GM19468 (cell line): ENCODE measurements around the gene FUT7.

ENCODE experiments used
- ATAC-seq: cut with Tn5 transposase; IDR thresholded peaks from one replicate; pipeline ENCODE4 v1.9.1; 2021; ENCODE audit warnings: mild to moderate bottlenecking, moderate library complexity, moderate number of reproducible peaks; ENCODE audit not compliant: unreplicated experiment; ENCODE audit errors: extremely low read depth

FUT7 gene

DNA sequence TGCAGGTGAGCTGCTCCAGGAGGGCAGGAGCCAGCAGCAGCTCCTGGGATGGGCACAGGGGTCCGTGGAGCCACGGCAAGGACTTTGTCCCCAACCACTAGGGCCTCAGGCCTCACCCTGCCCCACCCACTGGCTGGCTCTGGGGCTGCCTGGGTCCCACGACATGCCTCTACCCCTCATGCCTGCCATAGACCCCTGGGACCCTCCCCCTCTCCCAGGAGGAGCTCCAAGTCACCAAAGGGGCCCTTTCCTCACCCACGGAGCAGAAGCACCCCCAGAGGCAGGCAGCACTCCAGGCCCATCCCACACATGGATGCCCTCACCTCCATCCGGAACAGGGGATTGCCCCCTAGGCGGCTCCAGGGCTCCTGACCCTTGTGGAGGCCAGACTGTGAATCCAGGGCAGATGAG is 10.3 kb downstream of the FUT7 start:
- no peak for ATAC-seq

DNA sequence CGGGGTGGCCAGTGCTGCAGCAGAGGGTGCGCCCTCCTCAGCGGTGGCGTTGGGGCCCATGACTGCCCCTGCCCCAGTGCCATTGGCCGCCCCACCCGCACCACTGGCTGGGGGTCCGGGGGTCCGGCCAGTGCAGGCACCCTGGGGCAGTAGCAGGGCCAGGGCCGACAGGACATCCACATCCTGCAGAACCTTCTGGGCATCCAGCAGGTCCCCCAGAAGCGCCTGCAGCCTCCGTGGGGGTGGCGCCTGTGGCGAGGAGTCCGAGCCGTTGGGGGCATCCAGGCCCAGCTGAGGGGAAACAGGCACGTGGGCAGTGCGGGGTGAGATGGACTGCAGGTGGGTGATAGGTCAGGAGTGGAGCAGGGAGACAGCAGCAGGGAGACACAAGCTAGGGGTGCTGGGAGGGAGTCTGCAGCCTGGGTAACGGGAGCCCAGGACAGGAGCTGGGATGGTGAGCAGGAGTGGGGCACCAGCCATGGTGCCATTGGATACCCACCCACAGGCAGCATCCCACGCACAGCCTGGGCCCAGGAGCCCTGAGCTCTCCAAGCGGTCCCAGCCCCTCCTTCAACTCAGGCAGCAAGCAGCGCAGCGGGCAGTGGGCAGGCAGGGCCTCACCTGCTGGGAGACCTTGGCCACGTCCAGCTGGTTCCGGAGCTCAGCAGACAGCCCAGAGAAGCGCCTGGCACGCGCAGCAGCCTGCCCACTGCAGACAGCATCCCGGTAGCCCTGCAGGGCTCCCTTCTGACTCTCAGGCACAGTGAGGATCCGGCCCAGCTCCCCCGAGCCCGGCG is 10.9 kb downstream of the FUT7 start:
- ATAC-seq = no peak

DNA sequence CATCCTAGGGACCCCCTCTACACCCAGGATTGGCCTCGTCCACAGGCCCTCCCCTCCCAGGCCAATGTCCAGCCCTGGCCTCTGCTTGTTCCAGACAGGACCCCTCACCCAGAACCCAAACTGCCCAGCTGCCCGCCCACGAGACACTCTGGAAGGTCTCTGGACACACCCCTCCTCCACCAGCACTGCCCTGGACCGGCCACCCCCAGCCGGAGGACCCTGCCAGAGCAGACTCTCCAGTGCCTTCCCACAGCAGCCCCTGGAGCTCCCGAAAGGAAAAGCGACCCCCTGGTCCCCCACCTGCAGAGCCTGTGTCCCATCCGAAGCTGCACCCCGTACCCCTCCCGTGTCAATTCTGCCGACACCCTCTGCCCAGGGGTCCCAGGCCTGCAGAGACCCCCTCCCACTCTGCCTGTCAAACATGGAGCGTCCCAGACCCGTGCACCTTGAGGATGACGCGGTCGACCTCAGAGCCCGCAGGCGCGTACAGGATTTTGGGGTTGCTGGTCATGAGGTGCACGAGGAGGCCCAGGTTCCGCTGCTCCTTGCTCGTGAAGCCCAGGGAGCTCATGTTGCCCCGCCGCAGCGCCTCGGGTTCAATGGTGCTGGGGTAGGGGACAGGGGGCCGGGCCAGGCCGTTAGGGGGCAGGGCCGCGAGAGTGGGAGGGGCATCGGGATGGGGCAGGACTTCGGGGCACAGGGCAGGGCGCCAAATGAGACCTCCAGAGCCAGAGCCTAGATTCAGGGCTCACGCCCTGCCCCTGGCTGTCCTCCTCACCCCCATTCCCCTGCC is 11.8 kb downstream of the FUT7 start:
- no peak for ATAC-seq

DNA sequence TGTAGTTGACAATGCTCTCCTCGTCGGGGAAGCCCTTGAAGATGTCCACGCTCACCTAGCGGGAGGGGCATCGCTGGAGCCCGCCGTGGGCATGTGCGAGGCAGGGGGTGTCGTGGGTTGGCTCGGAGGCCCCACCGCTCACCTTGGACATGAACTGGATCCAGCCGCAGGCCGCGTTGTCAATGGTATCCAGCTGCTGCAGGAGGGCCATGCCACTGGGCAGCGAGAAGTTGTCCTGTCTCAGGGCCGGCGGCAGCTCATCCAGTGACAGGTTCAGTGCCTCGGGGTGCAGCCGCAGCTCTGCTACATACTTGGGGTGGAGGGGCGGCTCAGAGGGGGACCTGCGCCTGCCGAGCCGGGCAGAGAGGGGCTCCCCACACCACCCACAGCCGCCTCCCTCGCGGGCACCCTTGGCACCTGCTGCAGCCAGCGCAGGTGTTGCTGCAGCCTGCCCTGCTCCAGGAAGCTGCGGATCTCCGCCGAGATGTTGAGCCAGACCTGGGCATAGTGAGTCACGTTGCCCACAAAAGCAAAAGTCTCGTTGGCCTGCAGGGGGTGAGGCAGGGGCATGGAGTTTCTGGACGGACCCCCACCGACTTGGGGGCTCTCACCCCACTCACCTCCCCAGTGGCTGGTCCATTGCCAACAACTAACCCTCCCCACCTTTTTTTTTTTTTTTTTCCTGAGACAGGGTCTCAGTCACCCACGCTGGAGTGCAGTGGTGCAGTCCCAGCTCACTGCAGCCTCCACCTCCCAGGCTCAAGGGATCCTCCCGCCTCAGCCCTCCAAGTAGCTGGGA is 12.9 kb downstream of the FUT7 start:
- no peak for ATAC-seq

DNA sequence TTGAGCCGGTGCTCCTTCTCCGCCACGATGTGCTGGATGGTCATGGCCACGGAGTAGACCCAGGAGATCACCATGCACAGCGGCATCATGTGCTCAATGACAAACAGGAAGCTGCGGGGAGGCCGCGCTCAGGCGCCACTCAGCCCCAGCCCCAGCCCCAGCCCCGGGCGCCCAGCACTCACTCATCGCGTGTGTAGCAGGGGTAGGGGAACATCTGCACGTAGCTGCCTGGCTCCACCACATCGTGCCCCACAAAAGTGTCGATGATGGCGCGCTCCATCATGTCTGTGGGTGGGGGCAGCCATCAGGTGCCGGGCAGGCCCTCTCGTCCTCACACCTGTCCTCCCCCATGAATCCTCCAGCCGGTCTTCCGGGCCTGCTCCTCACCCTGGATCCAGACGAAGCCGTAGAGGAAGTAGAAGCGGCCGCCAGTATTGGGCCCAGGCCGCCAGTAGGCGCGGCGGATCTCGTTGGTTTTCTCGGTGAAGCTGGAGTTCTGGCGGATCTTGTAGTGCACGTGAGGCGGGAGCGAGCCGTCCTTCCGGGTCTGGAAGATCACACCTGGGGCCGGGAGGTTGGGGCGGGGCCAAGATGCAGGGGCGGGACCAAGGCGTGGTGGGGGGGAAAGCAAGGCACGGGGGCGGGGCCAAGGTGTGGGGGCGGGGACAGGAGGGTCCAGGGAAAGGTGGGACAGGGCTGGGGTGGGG is 13.9 kb downstream of the FUT7 start:
- no peak for ATAC-seq

DNA sequence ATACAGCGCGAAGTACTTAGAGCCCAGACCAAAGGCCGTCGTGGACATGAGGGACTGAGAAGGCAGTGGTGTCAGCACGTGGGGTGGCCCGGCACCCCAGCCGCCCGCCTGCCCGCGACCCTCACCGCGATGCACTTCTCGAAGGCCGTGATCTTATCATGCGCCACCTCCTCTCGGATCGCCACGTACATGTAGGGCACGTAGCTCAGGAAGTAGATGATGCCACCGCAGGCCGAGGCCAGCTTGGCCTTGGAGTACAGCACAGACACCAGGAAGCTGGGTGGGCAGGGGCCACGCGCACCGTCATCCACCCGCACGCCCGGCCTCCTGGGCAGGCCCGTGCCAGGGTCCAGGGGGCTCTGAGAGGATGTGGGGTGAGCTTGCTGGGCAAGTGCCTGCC is 14.8 kb downstream of the FUT7 start:
- no peak for ATAC-seq

DNA sequence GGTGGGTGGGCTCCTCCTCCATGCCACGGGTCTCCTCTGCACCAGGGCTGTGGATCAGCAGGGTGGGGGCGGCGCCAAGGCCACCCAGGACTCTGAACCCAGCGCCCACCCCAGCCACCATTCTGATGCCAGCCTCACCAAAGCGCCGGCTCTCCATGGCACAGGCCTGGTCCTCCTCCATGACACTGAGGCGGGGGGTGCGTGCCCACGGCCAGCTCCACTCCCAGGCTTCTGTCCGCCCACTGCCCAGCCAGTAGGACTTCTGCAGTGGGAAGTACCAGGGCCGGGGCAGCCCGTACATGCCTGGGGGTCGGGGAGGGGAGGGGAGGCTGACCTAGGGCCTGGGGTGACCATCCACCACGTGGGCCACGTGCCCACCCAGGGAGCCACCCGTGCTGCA is 15.5 kb downstream of the FUT7 start:
- no peak for ATAC-seq

DNA sequence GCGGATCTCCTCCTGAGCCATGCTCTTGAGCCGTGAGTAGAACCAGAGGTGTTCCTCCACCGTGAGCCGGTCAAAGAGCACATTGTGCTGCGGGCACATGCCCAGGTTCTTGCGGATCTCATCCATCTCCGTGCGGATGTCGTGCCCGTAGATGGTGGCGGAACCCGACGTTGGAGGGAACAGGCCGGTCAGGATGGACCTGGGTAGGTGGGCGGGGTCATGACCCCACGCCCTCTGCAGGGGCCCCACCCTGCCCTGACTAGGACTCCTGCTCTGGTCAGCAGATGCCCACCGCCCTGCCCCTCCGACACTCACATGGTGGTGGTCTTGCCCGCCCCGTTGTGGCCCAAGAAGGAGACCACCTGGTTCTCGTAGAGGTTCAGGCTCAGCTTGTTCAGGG is 15.9 kb downstream of the FUT7 start:
- no peak for ATAC-seq

DNA sequence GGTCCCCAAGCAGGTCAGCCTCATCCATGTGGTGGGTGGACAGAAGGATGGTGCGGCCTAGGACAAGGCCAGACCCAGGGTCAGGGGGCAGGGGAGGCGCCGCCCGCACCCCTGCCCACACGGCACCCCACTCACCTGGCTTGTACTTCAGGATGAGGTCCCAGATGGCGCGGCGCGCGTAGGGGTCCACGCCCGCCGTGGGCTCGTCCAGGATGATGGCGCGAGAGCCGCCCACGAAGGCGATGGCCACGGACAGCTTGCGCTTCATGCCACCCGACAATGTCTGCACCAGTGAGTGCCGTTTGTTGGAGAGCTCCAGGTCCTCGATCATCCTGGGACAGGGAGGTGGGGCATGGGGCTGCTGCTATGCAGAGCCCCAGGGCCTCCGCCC is 16.4 kb downstream of the FUT7 start:
- no peak for ATAC-seq

DNA sequence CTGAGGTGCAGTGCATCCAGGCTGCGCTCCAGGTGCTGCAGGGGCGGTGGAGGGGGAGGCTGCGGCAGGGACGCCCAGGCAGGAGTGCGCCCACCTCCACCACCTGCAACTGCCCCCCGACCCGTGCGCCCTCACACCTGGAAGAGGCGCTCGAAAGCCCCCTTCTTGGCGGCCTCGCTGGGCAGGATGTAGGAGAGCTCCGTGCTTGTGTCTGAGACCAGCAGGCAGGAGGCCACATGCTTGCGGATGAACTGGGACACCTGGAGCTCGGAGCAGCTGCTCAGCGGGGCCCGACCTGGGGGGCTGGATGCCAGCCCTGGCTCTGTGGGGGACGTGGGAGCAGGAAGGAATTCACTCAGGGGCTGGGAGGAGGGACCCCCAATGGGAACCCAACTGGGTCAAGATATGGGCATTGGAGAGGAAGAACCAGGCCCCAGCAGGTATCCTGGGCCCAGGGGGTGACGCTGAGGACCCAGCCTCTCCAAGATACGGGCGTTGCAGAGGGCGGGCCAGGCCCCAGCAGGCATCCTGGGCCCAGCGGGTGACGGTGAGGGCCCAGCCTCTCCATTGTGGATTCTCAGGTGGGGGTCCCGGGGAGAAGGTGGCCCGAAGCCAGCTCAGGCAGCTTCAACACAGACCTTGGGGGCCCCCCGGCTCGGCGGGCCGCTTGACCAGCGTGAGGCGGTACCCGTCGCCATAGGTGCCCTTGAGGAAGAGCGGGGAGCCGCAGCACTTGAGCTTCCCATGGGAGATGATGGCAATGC is 16.9 kb downstream of the FUT7 start:
- ATAC-seq = no peak

DNA sequence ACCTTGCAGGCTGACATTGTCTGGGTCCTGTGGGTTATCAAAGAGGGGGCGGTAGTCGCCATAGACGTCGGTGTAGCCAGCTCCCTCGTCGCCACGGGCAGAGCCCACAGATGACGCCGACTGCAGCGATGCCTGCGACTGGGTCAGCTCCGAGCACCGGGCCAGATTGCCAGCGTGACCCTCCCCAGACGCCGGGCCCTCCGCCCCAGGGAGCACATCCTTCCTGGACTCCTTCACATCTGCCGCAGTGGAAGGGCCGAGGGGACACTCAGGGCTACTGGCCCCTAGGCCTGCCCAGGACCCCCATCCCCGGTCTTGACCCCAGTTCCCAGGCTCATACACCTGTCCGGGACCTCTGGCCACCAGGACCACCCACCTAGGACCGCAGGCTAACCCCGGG is 17.7 kb downstream of the FUT7 start:
- no peak for ATAC-seq

DNA sequence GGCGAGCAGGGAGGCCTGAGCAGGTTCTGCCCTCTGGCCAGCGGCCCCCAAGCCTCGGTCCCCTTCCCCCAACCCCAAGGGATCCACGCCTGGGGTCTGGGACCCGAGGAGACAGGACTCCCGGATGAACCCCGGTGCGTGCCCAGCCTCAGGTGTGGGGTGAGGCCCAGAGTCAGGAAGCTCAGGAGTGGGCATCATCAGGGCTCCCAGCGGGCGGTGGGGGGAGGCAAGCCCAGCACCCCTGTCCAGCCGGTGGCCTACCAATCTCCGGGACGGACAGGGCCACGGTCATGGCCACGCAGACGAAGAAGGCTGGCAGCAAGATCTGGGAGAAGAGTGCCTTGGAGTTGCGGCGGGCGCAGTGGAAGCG is 18.3 kb downstream of the FUT7 start:
- no peak for ATAC-seq

DNA sequence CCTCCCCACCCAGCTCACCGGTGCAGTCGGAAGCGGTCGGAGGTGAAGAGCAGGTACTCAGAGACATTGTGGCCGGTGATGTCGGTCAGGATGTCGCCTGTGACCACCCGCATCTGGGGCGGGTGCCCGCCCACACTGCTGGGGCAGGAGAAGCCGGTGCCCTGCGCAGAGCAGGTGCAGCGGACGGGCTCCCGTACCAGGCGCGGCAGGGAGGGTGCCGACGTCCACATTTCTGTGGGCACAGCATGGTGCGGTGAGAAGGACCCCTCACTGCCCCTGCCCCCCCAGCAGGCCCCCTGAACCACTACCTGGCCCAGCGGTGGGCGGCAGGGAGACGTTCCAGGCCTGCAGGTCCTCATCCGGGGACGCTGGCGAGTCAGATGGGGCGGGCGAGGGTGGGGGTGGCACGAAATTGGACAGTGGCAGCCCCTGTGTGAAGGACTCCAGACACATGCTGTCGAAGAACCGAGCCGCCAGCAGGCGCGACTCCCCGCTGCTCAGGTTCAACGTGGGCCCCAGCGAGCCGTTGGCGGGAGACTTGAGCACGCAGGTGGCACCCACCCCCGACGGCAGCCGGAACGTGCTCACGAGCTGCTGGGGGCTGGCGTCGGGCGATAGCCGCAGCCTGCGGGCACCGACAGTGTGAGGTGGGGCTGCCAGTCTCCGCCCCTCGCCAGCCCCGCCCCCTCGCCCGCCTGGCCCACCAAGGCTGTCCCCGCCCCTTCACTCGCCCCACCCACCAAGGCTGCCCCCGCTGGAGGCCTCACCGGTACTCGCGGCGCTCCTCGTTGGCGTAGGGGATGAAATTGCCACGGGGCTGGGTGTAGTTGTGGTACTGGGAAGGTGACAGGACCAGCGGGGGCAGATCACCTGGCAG is 19.0 kb downstream of the FUT7 start:
- ATAC-seq = no peak

DNA sequence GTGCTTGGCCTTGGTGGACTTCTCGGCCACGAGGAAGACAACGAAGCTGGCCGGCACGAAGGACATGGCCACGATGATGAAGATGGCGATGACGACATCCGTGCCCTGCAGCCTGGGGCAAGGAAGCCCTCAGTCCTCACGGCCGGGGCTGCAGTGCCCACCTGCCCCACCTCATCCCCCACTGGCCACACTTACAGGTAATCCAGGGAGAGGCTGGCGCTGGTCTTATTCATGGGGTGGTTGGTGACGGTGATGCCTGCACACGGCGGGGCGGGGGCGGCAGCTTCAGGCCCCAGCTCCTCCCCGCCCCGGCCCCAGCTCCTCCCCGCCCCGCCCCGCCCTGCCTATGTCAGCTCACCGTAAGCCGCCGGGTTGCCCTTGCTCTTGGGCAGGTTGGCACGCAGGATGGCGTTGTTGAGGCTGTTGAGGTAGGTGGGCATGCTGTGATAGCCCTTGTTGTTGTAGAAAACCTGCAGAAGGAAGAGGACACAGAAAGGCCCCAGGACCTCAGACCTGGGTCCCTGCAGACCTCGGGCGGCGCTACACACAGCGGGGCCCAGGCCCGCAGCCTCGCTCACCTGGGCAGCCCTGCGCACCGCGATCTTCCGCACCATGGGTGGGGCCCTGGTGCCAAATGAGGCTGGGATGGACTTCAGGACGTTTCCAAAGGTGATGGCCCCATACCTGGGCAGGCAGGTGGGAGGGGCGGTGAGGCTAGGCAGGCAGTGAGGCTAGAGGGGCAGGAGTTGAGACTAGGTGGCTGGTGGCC is 19.8 kb downstream of the FUT7 start:
- no peak for ATAC-seq

DNA sequence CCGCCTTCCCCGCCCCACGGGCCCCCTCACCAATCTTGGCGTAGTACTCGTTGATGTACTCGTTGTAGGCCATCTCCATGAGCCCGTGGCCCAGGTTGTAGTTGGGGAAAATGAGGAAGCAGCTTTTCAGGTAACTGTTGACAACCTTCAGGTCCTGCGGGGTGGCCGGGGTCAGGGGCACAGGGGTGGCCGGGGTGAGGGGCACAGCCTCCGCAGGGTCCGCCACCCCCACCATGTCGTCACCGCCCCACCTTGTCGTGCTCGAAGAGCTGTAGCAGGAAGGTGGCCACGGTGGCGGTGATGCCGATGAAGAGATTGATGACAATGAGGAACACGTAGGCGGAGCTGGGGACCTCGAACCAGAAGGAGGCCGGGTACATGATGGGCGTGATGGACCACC is 20.7 kb downstream of the FUT7 start:
- no peak for ATAC-seq

DNA sequence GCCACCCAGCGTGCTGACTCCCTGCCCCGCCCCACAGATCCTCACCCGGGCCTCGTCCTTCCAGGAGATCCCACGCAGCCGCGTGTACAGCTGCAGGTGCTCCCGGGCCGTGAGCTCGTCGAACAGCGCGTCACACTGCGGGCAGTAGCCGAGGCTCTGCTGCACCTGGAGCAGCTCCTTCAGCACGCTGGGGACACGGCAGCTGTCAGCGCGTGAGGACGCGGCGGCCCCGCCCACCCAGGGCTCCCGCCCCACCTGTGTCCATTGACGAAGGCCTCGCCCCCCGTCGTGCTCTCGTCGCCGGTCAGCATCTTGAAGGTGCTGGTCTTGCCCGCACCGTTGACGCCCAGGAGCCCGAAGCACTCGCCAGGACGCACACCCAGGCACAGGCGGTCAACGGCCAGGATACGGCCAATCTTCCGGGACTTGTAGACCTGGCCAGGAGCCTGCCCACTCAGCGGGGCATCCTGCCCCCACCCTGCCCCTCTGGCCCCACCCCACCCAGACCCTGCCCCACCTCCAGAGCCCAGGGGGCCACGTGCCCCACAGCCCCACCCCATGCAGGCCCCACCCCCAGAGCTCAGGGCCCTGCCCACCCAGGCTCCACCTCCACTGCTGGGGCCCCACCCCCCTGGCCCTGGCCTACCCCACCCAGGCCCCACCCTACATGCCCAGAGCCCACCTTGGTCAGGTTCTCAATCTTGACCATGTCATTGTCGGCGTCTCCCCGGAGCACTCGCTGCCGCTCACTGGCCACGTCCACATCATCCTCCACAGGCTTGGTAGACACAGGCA is 21.8 kb downstream of the FUT7 start:
- ATAC-seq = no peak

DNA sequence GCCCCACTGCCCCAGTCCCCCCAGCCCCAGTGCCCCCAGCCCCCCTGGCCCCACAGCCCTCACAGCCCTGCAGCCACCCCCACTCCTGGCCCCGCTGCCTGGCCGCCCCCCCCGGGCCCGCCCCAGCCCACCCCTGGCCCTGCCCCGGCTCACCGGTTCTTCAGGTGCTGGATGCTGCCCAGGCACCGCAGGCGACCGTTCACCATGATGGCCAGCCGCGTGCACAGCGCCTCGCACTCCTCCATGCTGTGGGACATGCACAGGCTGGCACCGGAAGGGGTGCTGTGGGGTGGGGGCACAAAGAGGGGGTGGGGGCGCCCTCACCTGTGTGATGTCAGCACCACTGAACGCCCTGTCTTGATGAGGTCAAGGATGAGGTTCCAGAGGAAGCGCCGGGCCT is 22.7 kb downstream of the FUT7 start:
- ATAC-seq = no peak
